ENCODE data around the gene BLVRB.
A peak's percentile ranks its signal among the peaks of the same experiment; 100 is the strongest.
"Not testable (repeated sequence)": the region's sequence is repeated elsewhere in the genome, so short reads cannot be mapped to it uniquely, and the experiment has no call there.

BLVRB gene

GRCh38 chr19:40411958-40412499 lies 53.5 kb downstream of the BLVRB start:
- H3K9me2 ChIP-seq (ENCODE audit: low read depth, low read length) = no peaks in the 10 kb centered on the region
- H3K27me3 ChIP-seq (ENCODE audit: insufficient read depth, low read length) = no peaks in the 10 kb centered on the region
- H4K20me1 ChIP-seq (ENCODE audit: insufficient read depth, low read length) = no peaks in the 10 kb centered on the region
- no peaks in the 10 kb centered on the region for H3K36me3 ChIP-seq (ENCODE audit: insufficient read depth, low read length)
- no peaks in the 10 kb centered on the region for H3F3A ChIP-seq (ENCODE audit: insufficient read depth, low read length)
- H3K9ac ChIP-seq (ENCODE audit: low read length) = peak overlapping the region; percentile 65
- H3K79me2 ChIP-seq (ENCODE audit: insufficient read depth, low read length) = no peaks in the 10 kb centered on the region
- peak overlapping the region; percentile 53 for H3K4me3 ChIP-seq (ENCODE audit: low read depth, low read length, poor library complexity, severe bottlenecking)
- H3K4me1 ChIP-seq (ENCODE audit: insufficient read depth, low read length, severe bottlenecking) = peaks cover 77% of the 10 kb centered on the region
- H3K4me2 ChIP-seq (ENCODE audit: low read length) = peak overlapping the region; percentile 51
- no peak overlapping the region for H2AFZ ChIP-seq (ENCODE audit: low read length)
- TF ChIP-seq CTCF (IDR thresholded peaks at IDR 0.05; ENCODE audit: low read length) = no peak
- no peak for TF ChIP-seq EZH2 (IDR thresholded peaks at IDR 0.05; ENCODE audit: borderline replicate concordance, low read length)
- H3K9me3 ChIP-seq (ENCODE audit: low read length) = no peaks in the 10 kb centered on the region
- peak overlapping the region; percentile 96 for H3K27ac ChIP-seq (ENCODE audit: low read depth, low read length, poor library complexity, severe bottlenecking)

GRCh38 chr19:40411125-40411842 lies 54.3 kb downstream of the BLVRB start:
- peak overlapping the region; percentile 65 for H3K9ac ChIP-seq (ENCODE audit: low read length)
- no peaks in the 10 kb centered on the region for H3K36me3 ChIP-seq (ENCODE audit: insufficient read depth, low read length)
- H3K4me2 ChIP-seq (ENCODE audit: low read length) = peak overlapping the region; percentile 51
- no peaks in the 10 kb centered on the region for H3K27me3 ChIP-seq (ENCODE audit: insufficient read depth, low read length)
- H4K20me1 ChIP-seq (ENCODE audit: insufficient read depth, low read length) = no peaks in the 10 kb centered on the region
- H3K9me2 ChIP-seq (ENCODE audit: low read depth, low read length) = no peaks in the 10 kb centered on the region
- H3K27ac ChIP-seq (ENCODE audit: low read depth, low read length, poor library complexity, severe bottlenecking) = peak overlapping the region; percentile 96
- TF ChIP-seq EZH2 (IDR thresholded peaks at IDR 0.05; ENCODE audit: borderline replicate concordance, low read length) = no peak
- TF ChIP-seq CTCF (IDR thresholded peaks at IDR 0.05; ENCODE audit: low read length) = no peak
- H3K4me3 ChIP-seq (ENCODE audit: low read depth, low read length, poor library complexity, severe bottlenecking) = peak overlapping the region; percentile 53
- no peaks in the 10 kb centered on the region for H3K79me2 ChIP-seq (ENCODE audit: insufficient read depth, low read length)
- H3K9me3 ChIP-seq (ENCODE audit: low read length) = no peaks in the 10 kb centered on the region
- H3K4me1 ChIP-seq (ENCODE audit: insufficient read depth, low read length, severe bottlenecking) = peaks cover 70% of the 10 kb centered on the region
- no peak overlapping the region for H2AFZ ChIP-seq (ENCODE audit: low read length)
- no peaks in the 10 kb centered on the region for H3F3A ChIP-seq (ENCODE audit: insufficient read depth, low read length)

DNA sequence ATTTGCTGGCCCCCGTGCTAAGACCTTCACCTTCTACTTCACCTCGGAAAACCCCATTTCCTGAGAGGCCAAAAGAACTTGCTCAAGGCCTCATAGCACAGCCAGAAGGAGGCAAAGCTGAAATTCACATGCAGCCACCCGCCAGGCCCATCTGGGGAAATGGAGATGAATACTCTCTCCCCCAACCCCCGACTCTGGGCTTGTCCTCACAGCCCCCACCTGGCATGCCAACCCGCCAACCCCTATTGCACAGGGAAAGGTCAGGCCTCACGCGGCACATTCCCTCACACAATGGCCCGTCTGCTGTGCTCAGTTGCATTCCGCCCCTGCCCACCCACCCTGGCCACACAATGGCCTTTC lies 55.5 kb downstream of the BLVRB start:
- Histone ChIP-seq H3K4me2 (ENCODE audit: low read length) (peak overlapping the region; percentile 51; the same call in 1 of the 2 replicates), H3K9ac (ENCODE audit: low read length) (peak overlapping the region; percentile 66), H2AFZ (ENCODE audit: low read length) (no peak overlapping the region), H3K79me2 (ENCODE audit: insufficient read depth, low read length) (no peaks in the 10 kb centered on the region), H3K4me1 (ENCODE audit: insufficient read depth, low read length, severe bottlenecking) (peaks cover 67% of the 10 kb centered on the region), H4K20me1 (ENCODE audit: insufficient read depth, low read length) (no peaks in the 10 kb centered on the region), H3K4me3 (ENCODE audit: low read depth, low read length, poor library complexity, severe bottlenecking) (peak overlapping the region; percentile 30), H3K27ac (ENCODE audit: low read depth, low read length, poor library complexity, severe bottlenecking) (peak overlapping the region; percentile 96), H3K9me3 (ENCODE audit: low read length) (no peaks in the 10 kb centered on the region), H3K9me2 (ENCODE audit: low read depth, low read length) (no peaks in the 10 kb centered on the region), H3F3A (ENCODE audit: insufficient read depth, low read length) (no peaks in the 10 kb centered on the region), H3K27me3 (ENCODE audit: insufficient read depth, low read length) (no peaks in the 10 kb centered on the region), H3K36me3 (ENCODE audit: insufficient read depth, low read length) (no peaks in the 10 kb centered on the region)
- no peak for TF ChIP-seq CTCF (IDR thresholded peaks at IDR 0.05; ENCODE audit: low read length)
- no peak for TF ChIP-seq EZH2 (IDR thresholded peaks at IDR 0.05; ENCODE audit: borderline replicate concordance, low read length)

GRCh38 chr19:40408598-40408925 lies 57.0 kb downstream of the BLVRB start:
- not testable (repeated sequence) for H2AFZ ChIP-seq (ENCODE audit: low read length); H3K9me2 ChIP-seq (ENCODE audit: low read depth, low read length); H3K79me2 ChIP-seq (ENCODE audit: insufficient read depth, low read length); H3K9ac ChIP-seq (ENCODE audit: low read length); H3K36me3 ChIP-seq (ENCODE audit: insufficient read depth, low read length); H3K27me3 ChIP-seq (ENCODE audit: insufficient read depth, low read length); H3F3A ChIP-seq (ENCODE audit: insufficient read depth, low read length); H4K20me1 ChIP-seq (ENCODE audit: insufficient read depth, low read length); H3K9me3 ChIP-seq (ENCODE audit: low read length)
- Histone ChIP-seq H3K27ac (ENCODE audit: low read depth, low read length, poor library complexity, severe bottlenecking) (peak overlapping the region; percentile 96), H3K4me2 (ENCODE audit: low read length) (peak overlapping the region; percentile 51), H3K4me1 (ENCODE audit: insufficient read depth, low read length, severe bottlenecking) (peaks cover 64% of the 10 kb centered on the region), H3K4me3 (ENCODE audit: low read depth, low read length, poor library complexity, severe bottlenecking) (peak overlapping the region; percentile 18)

All from OCI-LY1 (cell line).